HAP-1 (cell line): ENCODE data around the gene CXCR6.

Experiments
- DNase-seq, 2 experiments: peaks; one replicate each; pipeline ENCODE4 v3.0.0-alpha.2; 2016 to 2020; ENCODE audit warnings: low spot score in 2 of 2
- H3K27me3 ChIP-seq: fragments of 250-450 bp; sonication (Bioruptor Pico); 2 replicates; pipeline ENCODE4 v1.5.1; 2020; ENCODE audit warnings: low read depth, mild to moderate bottlenecking, moderate library complexity
- H3K36me3 ChIP-seq: fragments of 250-450 bp; sonication (Bioruptor Pico); replicated peaks from 2 replicates; pipeline ENCODE4 v1.5.1; 2020; ENCODE audit warnings: mild to moderate bottlenecking
- H3K4me1 ChIP-seq: fragments of 250-450 bp; sonication (Bioruptor Pico); 2 replicates; pipeline ENCODE4 v1.5.1; 2020; ENCODE audit warnings: mild to moderate bottlenecking
- H3K4me3 ChIP-seq: fragments of 250-450 bp; sonication (Bioruptor Pico); 2 replicates; pipeline ENCODE4 v1.5.1; 2020; ENCODE audit warnings: mild to moderate bottlenecking, moderate library complexity
- H3K9me3 ChIP-seq: fragments of 250-450 bp; sonication (Bioruptor Pico); 2 replicates; pipeline ENCODE4 v1.5.1; 2020; ENCODE audit warnings: mild to moderate bottlenecking, moderate library complexity
- in situ Hi-C: fragments of 300-500 bp; cut with MboI; formaldehyde crosslinking; loops from 3 replicates; pipeline ENCODE4 v1.14.3; 2020; ENCODE audit warnings: low sequenced_read_pairs, inconsistent platforms, mixed read lengths

CXCR6 gene

GRCh38 chr3:45932112-45932511 is 11.2 kb upstream of the CXCR6 start:
- Histone ChIP-seq H3K27me3 (no peaks in the 10 kb centered on the region), H3K4me1 (no peaks in the 10 kb centered on the region), H3K9me3 (no peaks in the 10 kb centered on the region), H3K4me3 (no peak overlapping the region), H3K36me3 (peaks cover 78% of the 10 kb centered on the region)
- no peak for DNase-seq
- in situ Hi-C loops = loop anchor here (5.0 kb wide), 1 partner anchor 145 kb away; no protein-coding TSS in a partner anchor

GRCh38 chr3:45933591-45933990 is 9.7 kb upstream of the CXCR6 start:
- no peak for DNase-seq
- Histone ChIP-seq H3K36me3 (peaks cover 79% of the 10 kb centered on the region), H3K27me3 (no peaks in the 10 kb centered on the region), H3K9me3 (no peaks in the 10 kb centered on the region), H3K4me1 (no peaks in the 10 kb centered on the region), H3K4me3 (no peak overlapping the region)
- in situ Hi-C loops = loop anchor here (5.0 kb wide), 1 partner anchor 144 kb away; no protein-coding TSS in a partner anchor

GRCh38 chr3:45936261-45936660 is 7.0 kb upstream of the CXCR6 start:
- Histone ChIP-seq H3K9me3 (no peaks in the 10 kb centered on the region), H3K4me1 (no peaks in the 10 kb centered on the region), H3K36me3 (peaks cover 57% of the 10 kb centered on the region), H3K4me3 (no peak overlapping the region), H3K27me3 (no peaks in the 10 kb centered on the region)
- in situ Hi-C loops = no loop called here
- no peak for DNase-seq

- H3K9me3 ChIP-seq = no peaks in the 10 kb centered on the region
- H3K36me3 ChIP-seq = peaks cover 50% of the 10 kb centered on the region
- no peaks in the 10 kb centered on the region for H3K27me3 ChIP-seq
- no peaks in the 10 kb centered on the region for H3K4me1 ChIP-seq
- H3K4me3 ChIP-seq = no peak overlapping the region
- DNase-seq = no peak
- in situ Hi-C loops = no loop called here
Measured at GRCh38 chr3:45937206-45938042, 5.8 kb upstream of the CXCR6 start.

DNA sequence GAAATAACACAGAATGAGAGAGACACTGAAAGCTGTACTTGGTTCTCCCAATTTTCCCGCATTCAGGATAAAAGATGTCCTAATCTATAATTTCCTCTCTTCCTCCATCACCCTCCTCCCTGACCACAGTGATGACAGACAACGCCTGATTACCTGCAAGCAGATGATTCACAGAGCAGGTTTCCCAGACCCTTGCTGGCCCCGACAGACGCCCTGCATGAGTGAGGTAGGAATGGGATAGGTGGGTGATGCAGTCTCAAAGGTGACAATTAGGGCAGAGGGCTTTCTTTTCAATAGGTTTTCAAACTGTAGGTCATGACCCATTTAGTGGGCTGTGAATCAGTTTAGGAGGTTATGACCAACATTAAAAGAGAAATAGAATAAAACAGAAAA is 5.2 kb upstream of the CXCR6 start:
- Histone ChIP-seq H3K27me3 (no peaks in the 10 kb centered on the region), H3K9me3 (no peaks in the 10 kb centered on the region), H3K4me1 (no peaks in the 10 kb centered on the region), H3K36me3 (peaks cover 43% of the 10 kb centered on the region), H3K4me3 (no peak overlapping the region)
- no peak for DNase-seq
- in situ Hi-C loops = no loop called here

DNA sequence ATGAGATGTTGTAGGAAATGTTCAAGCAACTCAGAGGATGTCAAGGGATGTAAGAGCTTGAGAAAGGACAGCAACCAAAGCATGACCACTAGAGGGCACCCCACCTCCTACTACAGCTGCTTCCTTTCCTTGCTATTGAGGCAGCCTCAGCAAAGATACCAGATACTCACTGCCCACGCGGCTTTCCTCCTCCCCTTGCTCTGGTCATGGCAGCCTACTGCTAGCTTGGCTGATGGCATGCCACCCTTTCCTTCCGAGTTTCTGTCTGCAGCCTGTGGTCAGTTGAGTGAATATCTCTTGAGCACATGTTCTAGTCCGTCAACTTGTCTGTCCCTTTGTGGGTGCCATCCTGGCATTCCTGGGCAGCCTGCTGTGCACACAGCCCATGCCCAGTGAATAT is 4.4 kb upstream of the CXCR6 start:
- no peaks in the 10 kb centered on the region for H3K4me1 ChIP-seq
- in situ Hi-C loops = no loop called here
- no peak overlapping the region for H3K4me3 ChIP-seq
- H3K36me3 ChIP-seq = peaks cover 41% of the 10 kb centered on the region
- no peaks in the 10 kb centered on the region for H3K9me3 ChIP-seq
- H3K27me3 ChIP-seq = no peaks in the 10 kb centered on the region
- DNase-seq = peak; percentile 72 to 85

GRCh38 chr3:45939341-45939771 is 3.9 kb upstream of the CXCR6 start:
- Histone ChIP-seq H3K36me3 (peaks cover 36% of the 10 kb centered on the region), H3K27me3 (no peaks in the 10 kb centered on the region), H3K4me1 (no peaks in the 10 kb centered on the region), H3K4me3 (no peak overlapping the region), H3K9me3 (no peaks in the 10 kb centered on the region)
- no peak for DNase-seq
- in situ Hi-C loops = no loop called here

GRCh38 chr3:45940004-45940780 is 3.1 kb upstream of the CXCR6 start:
- H3K4me3 ChIP-seq = no peak overlapping the region

GRCh38 chr3:45940781-45941365 is 2.4 kb upstream of the CXCR6 start:
- in situ Hi-C loops = no loop called here
- Histone ChIP-seq H3K4me1 (no peaks in the 10 kb centered on the region), H3K36me3 (peaks cover 21% of the 10 kb centered on the region), H3K27me3 (no peaks in the 10 kb centered on the region), H3K9me3 (no peaks in the 10 kb centered on the region), H3K4me3 (no peak overlapping the region)
- DNase-seq = no peak

More at GRCh38 chr3:45940004-45940780, 3.1 kb upstream of the CXCR6 start:
- Histone ChIP-seq H3K4me1 (no peaks in the 10 kb centered on the region), H3K36me3 (peaks cover 28% of the 10 kb centered on the region), H3K9me3 (no peaks in the 10 kb centered on the region), H3K27me3 (no peaks in the 10 kb centered on the region)
- in situ Hi-C loops = no loop called here
- no peak for DNase-seq

- Histone ChIP-seq H3K4me1 (no peaks in the 10 kb centered on the region), H3K9me3 (no peaks in the 10 kb centered on the region), H3K36me3 (peaks cover 23% of the 10 kb centered on the region), H3K4me3 (no peak overlapping the region), H3K27me3 (no peaks in the 10 kb centered on the region)
- in situ Hi-C loops = no loop called here
- DNase-seq = no peak
Measured at GRCh38 chr3:45942051-45942825, 1.0 kb upstream of the CXCR6 start.

GRCh38 chr3:45944830-45945620 is 1.8 kb downstream of the CXCR6 start:
- DNase-seq = no peak
- H3K9me3 ChIP-seq = no peaks in the 10 kb centered on the region
- no peaks in the 10 kb centered on the region for H3K4me1 ChIP-seq
- no peaks in the 10 kb centered on the region for H3K27me3 ChIP-seq
- peaks cover 39% of the 10 kb centered on the region for H3K36me3 ChIP-seq
- in situ Hi-C loops = no loop called here
- no peak overlapping the region for H3K4me3 ChIP-seq

GRCh38 chr3:45946307-45946706 is 3.0 kb downstream of the CXCR6 start:
- peaks cover 52% of the 10 kb centered on the region for H3K36me3 ChIP-seq
- no peaks in the 10 kb centered on the region for H3K4me1 ChIP-seq
- H3K27me3 ChIP-seq = no peaks in the 10 kb centered on the region
- in situ Hi-C loops = no loop called here
- no peak overlapping the region for H3K4me3 ChIP-seq
- H3K9me3 ChIP-seq = no peaks in the 10 kb centered on the region
- DNase-seq = no peak

GRCh38 chr3:45946875-45947274 is 3.6 kb downstream of the CXCR6 start:
- no peak overlapping the region for H3K4me3 ChIP-seq
- DNase-seq = no peak
- no peaks in the 10 kb centered on the region for H3K4me1 ChIP-seq
- no peaks in the 10 kb centered on the region for H3K9me3 ChIP-seq
- H3K36me3 ChIP-seq = peaks cover 57% of the 10 kb centered on the region
- no peaks in the 10 kb centered on the region for H3K27me3 ChIP-seq
- in situ Hi-C loops = no loop called here
